Gastroesophageal sphincter (tissue), 3 donors: ENCODE data around the gene RBPJ.

Source experiments
- CTCF ChIP-seq, 4 experiments: fragments of 200-600 bp in 2 of 4; fragments of 450-650 bp in 2 of 4; sonication (generic) in 1 of 4; IDR thresholded peaks; one replicate each; pipeline ENCODE4 v1.5.1; 2017 to 2019; ENCODE audit warnings: antibody characterized with exemption in 4 of 4, mild to moderate bottlenecking in 2 of 4, moderate library complexity in 2 of 4
- EP300 ChIP-seq: sonication (generic); formaldehyde crosslinking; IDR thresholded peaks from one replicate; pipeline ENCODE4 v1.6.1; 2017; ENCODE audit warnings: antibody characterized with exemption, mild to moderate bottlenecking
- POLR2A ChIP-seq, 2 donors: fragments of 450-650 bp; IDR thresholded peaks; one replicate each; pipeline ENCODE4 v1.6.1; 2017; ENCODE audit warnings: antibody characterized with exemption in 2 of 2, mild to moderate bottlenecking in 2 of 2, moderate library complexity in 1 of 2
- POLR2AphosphoS5 ChIP-seq: sonication (generic); formaldehyde crosslinking; IDR thresholded peaks from one replicate; pipeline ENCODE4 v1.6.1; 2017; ENCODE audit warnings: antibody characterized with exemption

GRCh38 chr4:26290321-26290720 is 30.5 kb upstream of the RBPJ start:
- TF ChIP-seq CTCF (IDR thresholded peaks at IDR 0.05) (no peak), POLR2A (IDR thresholded peaks at IDR 0.05) (no peak), POLR2AphosphoS5 (no peak), EP300 (no peak)
